Mucosa of rectum (tissue), 2 donors: ENCODE measurements around the gene TBX6.
"Not testable (repeated sequence)": the region's sequence is repeated elsewhere in the genome, so short reads cannot be mapped to it uniquely, and the experiment has no call there.

Experiments used
- H3K27ac ChIP-seq, 2 donors: one replicate each; pipeline ENCODE4 v1.7.0; 2013; ENCODE audit warnings: inconsistent platforms in 2 of 2, low read depth in 2 of 2, low read length in 2 of 2
- H3K27me3 ChIP-seq, 2 donors: one replicate each; pipeline ENCODE4 v1.7.0; 2013; ENCODE audit warnings: low read length in 2 of 2; ENCODE audit not compliant: control insufficient read depth in 2 of 2, insufficient read depth in 2 of 2
- H3K36me3 ChIP-seq, 2 donors: one replicate each; pipeline ENCODE4 v1.7.0; 2013; ENCODE audit warnings: low read length in 2 of 2; ENCODE audit not compliant: control insufficient read depth in 2 of 2, insufficient read depth in 2 of 2
- H3K4me1 ChIP-seq, 2 donors: one replicate each; pipeline ENCODE4 v1.7.0; 2013; ENCODE audit warnings: low read length in 2 of 2, mild to moderate bottlenecking in 1 of 2; ENCODE audit not compliant: control insufficient read depth in 2 of 2, insufficient read depth in 2 of 2
- H3K4me3 ChIP-seq, 2 donors: one replicate each; pipeline ENCODE4 v1.7.0; 2013; ENCODE audit warnings: low read length in 2 of 2
- H3K9ac ChIP-seq, 2 donors: one replicate each; pipeline ENCODE4 v1.7.0; 2013; ENCODE audit warnings: low read length in 2 of 2, low read depth in 1 of 2, mild to moderate bottlenecking in 1 of 2
- H3K9me3 ChIP-seq, 2 donors: one replicate each; pipeline ENCODE4 v1.7.0; 2013; ENCODE audit warnings: low read length in 2 of 2; ENCODE audit not compliant: control insufficient read depth in 2 of 2
- donor health status: healthy.
- donor health status: Normal muscosa, but diverticular disease.

Gene TBX6

DNA sequence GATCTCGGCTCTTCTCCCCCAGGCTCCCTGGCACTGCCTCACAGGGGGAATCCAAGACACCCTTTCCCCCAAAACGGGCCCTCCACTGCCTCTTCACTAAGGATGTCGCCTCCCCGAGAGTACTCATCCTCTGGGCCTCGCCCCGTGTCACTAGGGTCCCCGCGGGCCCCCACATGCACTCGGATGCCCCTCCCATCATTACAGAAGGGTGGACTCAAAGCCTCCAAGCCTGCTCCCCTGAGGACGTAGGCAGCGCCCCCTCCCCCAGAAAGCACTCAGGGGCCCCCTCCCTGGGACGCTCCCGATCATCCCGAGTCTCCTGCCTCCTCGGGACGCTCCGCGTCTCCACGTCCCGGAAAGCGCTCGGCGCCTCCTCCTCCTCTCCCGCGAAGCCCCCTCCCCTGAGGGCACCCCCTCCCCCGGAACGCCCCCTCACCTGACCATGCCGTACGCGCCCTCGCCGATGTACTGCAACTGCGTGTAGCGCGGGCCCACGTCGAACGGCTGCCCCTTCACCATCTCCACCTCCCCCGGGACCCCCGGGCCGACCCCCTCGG lies 31.0 kb upstream of the TBX6 start:
- Histone ChIP-seq H3K27ac (peak overlapping the region; percentile 95 to 97), H3K4me1 (peaks cover 33 to 50% of the 10 kb centered on the region in 2 donors), H3K4me3 (peak overlapping the region; percentile 75 to 83), H3K9me3 (no peaks in the 10 kb centered on the region), H3K36me3 (peaks cover 16% of the 10 kb centered on the region in 2 donors), H3K27me3 (no peaks in the 10 kb centered on the region), H3K9ac (peak overlapping the region; percentile 95 to 97)

- H3K9me3 ChIP-seq: no peaks in the 10 kb centered on the region
- H3K36me3 ChIP-seq: peaks cover 22 to 24% of the 10 kb centered on the region in 2 donors
- H3K4me1 ChIP-seq: peaks cover 40 to 57% of the 10 kb centered on the region in 2 donors
- peak overlapping the region; percentile 95 to 97 for H3K27ac ChIP-seq
- no peaks in the 10 kb centered on the region for H3K27me3 ChIP-seq
- H3K9ac ChIP-seq: peak overlapping the region; percentile 95 to 97
- peak overlapping the region; percentile 75 to 83 for H3K4me3 ChIP-seq
Observed at GRCh38 chr16:30121741-30122571, 30.2 kb upstream of the TBX6 start.

DNA sequence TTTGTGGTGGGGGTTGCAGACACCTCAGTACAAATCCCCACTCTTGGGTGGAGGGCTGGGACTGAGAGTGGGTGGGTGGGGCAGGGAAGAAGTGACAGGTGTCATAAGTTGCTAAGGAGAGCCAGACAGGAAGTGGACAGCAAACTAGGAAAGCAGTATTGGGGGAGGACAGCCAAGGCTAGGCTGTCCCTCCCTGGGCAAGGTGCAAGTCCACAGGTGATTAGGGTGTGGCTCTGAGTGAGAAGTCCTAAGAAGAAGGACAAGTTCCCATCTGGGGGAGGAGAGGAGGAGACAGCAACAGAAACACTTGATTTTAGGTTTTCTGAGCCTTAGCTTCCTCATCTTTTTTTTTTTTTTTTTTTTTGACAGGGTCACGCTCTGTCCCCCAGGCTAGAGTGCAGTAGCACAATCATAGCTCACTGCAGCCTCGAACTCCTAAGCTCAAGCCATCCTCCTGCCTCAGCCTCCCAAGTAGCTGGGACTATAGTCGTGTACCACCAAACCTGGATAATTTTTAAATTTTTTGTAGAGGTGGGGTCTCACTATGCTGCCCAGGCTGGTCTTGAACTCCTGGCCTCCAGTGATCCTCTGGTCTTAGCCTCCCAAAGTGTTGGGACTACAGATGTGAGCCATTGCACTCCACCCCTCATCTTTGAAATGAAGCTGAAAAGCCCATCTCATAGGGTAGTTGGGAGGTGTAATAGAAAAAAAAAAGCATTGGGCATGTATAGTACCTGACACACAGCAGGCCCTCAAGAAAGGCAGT lies 28.8 kb upstream of the TBX6 start:
- peak overlapping the region; percentile 95 to 97 for H3K27ac ChIP-seq
- H3K27me3 ChIP-seq: no peaks in the 10 kb centered on the region
- H3K36me3 ChIP-seq: peaks cover 30 to 32% of the 10 kb centered on the region in 2 donors
- peak overlapping the region; percentile 7 to 26 for H3K4me3 ChIP-seq
- peak overlapping the region; percentile 47 to 58 for H3K9ac ChIP-seq
- H3K9me3 ChIP-seq: no peaks in the 10 kb centered on the region
- peaks cover 51 to 71% of the 10 kb centered on the region in 2 donors for H3K4me1 ChIP-seq

DNA sequence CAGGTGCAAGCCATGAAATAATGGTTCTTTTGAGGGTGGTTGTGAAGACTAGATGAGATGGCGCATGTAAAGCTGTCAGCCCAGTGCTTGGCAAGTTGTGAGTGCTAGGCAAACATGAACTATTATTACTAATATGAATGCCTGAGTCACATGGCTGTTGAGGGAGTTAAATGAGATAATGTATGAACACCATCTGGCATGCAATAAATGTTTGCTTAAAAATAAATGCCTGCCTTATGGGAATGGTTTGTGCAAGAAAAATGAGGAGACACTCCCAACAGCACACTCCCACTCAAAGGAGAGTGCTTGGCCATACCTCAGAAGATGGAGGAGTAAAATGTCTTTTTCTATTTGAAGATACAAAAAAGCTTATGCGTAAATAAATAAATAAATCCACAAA lies 27.7 kb upstream of the TBX6 start:
- Histone ChIP-seq H3K9ac (peak overlapping the region in 1 of 2 donors; percentile 41), H3K9me3 (no peaks in the 10 kb centered on the region), H3K4me3 (no peak overlapping the region), H3K27ac (peak overlapping the region; percentile 95 to 97), H3K36me3 (peaks cover 32% of the 10 kb centered on the region in 2 donors), H3K27me3 (no peaks in the 10 kb centered on the region), H3K4me1 (peaks cover 59 to 80% of the 10 kb centered on the region in 2 donors)

GRCh38 chr16:30117768-30118167 lies 26.0 kb upstream of the TBX6 start:
- Histone ChIP-seq H3K36me3 (peaks cover 32 to 38% of the 10 kb centered on the region in 2 donors), H3K27me3 (no peaks in the 10 kb centered on the region), H3K4me3 (no peak overlapping the region), H3K27ac (peak overlapping the region in 1 of 2 donors; percentile 86), H3K4me1 (peaks cover 71 to 87% of the 10 kb centered on the region in 2 donors), H3K9me3 (no peaks in the 10 kb centered on the region), H3K9ac (no peak overlapping the region)

DNA sequence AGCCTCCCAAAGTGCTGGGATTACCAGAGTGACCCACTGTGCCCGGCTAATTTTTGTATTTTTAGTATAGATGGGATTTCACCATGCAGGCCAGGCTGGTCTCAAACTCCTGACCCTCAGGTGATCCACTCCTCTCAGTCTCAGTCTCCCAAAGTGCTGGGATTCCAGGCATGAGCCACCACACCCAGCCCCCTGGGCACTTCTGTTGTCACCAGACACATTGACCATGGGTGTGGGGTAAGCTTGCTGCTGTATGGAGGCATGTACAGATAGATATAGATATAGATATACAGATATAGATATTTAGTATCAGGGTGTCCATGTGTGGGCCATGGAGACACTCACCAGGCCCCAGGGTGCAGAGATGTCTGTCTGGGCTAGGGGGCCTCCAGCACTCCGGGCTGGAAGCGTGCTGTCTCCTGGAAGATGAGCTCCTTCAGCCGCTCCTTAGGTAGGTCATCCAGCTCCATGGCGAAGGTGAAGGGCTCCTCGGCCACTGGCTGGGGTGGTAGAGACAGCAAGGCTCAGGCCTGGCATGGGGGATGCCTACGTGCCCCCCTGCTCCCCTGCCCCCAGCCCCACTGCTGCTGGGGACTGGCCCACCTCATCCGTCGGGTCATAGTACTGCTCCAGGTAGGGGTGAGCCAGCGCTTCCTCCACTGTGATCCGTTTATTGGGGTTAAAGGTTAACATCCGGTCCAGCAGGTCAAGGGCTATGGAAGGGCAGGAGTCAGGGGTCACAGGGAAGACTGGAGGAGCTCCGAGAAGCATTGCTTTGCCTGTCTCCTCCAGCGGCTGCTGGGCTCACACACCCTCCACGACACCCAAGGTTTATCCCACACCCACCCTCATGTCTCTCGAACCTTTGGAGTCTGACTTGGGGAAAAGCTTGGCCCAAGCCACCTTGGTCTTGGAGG lies 24.8 kb upstream of the TBX6 start:
- H3K36me3 ChIP-seq: peaks cover 36 to 43% of the 10 kb centered on the region in 2 donors
- H3K9ac ChIP-seq: peak overlapping the region in 1 of 2 donors; percentile 13
- peak overlapping the region; percentile 86 to 90 for H3K27ac ChIP-seq

DNA sequence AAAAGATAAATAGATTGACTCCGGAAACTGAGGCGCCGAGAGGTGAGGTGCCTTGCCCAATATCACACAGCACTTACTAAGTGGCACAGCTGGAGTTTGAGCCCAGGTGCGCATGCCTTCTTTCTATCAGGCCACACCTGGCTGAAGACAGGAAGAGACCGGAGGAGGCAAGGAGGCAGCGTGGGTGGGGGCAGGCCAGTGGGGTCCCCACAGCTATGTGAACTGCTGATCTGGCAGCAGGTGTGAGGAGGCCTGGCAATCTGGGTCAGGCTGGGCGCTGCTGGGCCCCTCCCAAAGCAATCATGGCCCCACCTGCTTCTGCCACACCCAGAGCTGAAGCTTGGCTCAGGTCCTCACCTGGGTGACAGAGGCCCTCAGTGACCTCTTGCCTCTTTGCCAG lies 23.5 kb upstream of the TBX6 start:
- Histone ChIP-seq H3K9me3 (no peaks in the 10 kb centered on the region), H3K9ac (peak overlapping the region; percentile 41 to 42), H3K4me1 (peaks cover 57 to 68% of the 10 kb centered on the region in 2 donors), H3K4me3 (no peak overlapping the region), H3K27ac (peak overlapping the region; percentile 86 to 90), H3K36me3 (peaks cover 44 to 50% of the 10 kb centered on the region in 2 donors), H3K27me3 (no peaks in the 10 kb centered on the region)

More for the DNA sequence above, 24.8 kb upstream of the TBX6 start:
- Histone ChIP-seq H3K9me3 (no peaks in the 10 kb centered on the region), H3K4me1 (peaks cover 67 to 78% of the 10 kb centered on the region in 2 donors), H3K4me3 (no peak overlapping the region), H3K27me3 (no peaks in the 10 kb centered on the region)

GRCh38 chr16:30114833-30115232 lies 23.1 kb upstream of the TBX6 start:
- not testable (repeated sequence) for H3K9me3 ChIP-seq, H3K27me3 ChIP-seq, H3K4me3 ChIP-seq
- H3K27ac ChIP-seq: peak overlapping the region; percentile 86 to 90
- H3K4me1 ChIP-seq: peaks cover 57 to 64% of the 10 kb centered on the region in 2 donors
- H3K9ac ChIP-seq: peak overlapping the region; percentile 41 to 42
- peaks cover 45 to 50% of the 10 kb centered on the region in 2 donors for H3K36me3 ChIP-seq

DNA sequence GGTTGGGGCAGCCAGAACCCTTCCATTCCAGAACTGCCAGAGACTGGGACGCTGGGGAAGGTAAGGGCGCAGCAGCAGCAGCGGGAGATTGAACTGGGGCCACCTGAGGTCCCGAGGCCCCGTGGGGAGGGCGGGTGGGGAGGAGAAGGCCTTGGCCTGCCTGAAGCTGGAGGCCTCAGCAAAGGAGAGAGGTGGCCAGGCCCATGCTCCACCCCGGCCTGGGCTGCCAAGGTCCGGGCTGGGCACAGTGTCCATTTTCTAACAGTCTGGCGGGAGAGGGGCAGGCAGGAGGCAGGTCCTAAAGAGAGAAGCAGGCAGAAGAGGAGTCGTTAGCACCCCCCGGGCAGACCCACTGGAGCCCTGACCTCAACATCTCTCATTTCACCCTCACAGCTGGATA lies 22.7 kb upstream of the TBX6 start:
- Histone ChIP-seq H3K27ac (peak overlapping the region; percentile 86 to 90), H3K9ac (peak overlapping the region in 1 of 2 donors; percentile 77), H3K9me3 (no peaks in the 10 kb centered on the region), H3K4me1 (peaks cover 53 to 60% of the 10 kb centered on the region in 2 donors), H3K4me3 (no peak overlapping the region), H3K36me3 (peaks cover 45 to 51% of the 10 kb centered on the region in 2 donors), H3K27me3 (no peaks in the 10 kb centered on the region)
